Heart right ventricle (tissue), 16 donors: ENCODE results near the gene PYURF. TPM values are rescaled to one million over a fixed set of nuclear protein-coding genes. Genes with fewer than 3 reads are reported as not detected.

Experiments
- ATAC-seq, 8 donors: fragments of 200-7000 bp; cut with Tn5 transposase; one replicate each; pipeline ENCODE4 v1.9.1; 2020; ENCODE audit warnings: mild to moderate bottlenecking in 8 of 8, moderate library complexity in 8 of 8, moderate number of reproducible peaks in 1 of 8
- DNase-seq, 2 donors: peaks; one replicate each; pipeline ENCODE4 v3.0.0-alpha.2; 2020
- H3K27ac ChIP-seq, 10 donors: fragments of 200-600 bp; sonication (generic) in 2 of 10; one replicate each; pipeline versions ENCODE4 v1.5.0 to v1.8.0; 2020 to 2022; ENCODE audit warnings: mild to moderate bottlenecking in 3 of 10
- H3K27me3 ChIP-seq, 7 donors: fragments of 200-600 bp; one replicate each; pipeline ENCODE4 v1.8.0; 2021 to 2022; ENCODE audit warnings: mild to moderate bottlenecking in 2 of 7
- H3K36me3 ChIP-seq, 9 donors: fragments of 200-600 bp; sonication (generic) in 1 of 9; one replicate each; pipeline versions ENCODE4 v1.5.0 to v1.8.0; 2020 to 2022; ENCODE audit warnings: mild to moderate bottlenecking in 2 of 9
- H3K4me1 ChIP-seq, 9 donors: fragments of 200-600 bp; sonication (generic) in 1 of 9; one replicate each; pipeline versions ENCODE4 v1.5.0 to v1.8.0; 2020 to 2022; ENCODE audit warnings: mild to moderate bottlenecking in 4 of 9
- H3K4me3 ChIP-seq, 10 donors: fragments of 200-600 bp; sonication (generic) in 2 of 10; one replicate each; pipeline versions ENCODE4 v1.5.0 to v1.8.0; 2020 to 2022; ENCODE audit warnings: mild to moderate bottlenecking in 7 of 10, moderate library complexity in 2 of 10
- H3K9me3 ChIP-seq, 11 donors: fragments of 200-600 bp in 10 of 11; sonication (generic) in 2 of 11; one replicate each; pipeline versions ENCODE4 v1.5.0 to v1.8.0; 2013 to 2022; ENCODE audit warnings: mild to moderate bottlenecking in 2 of 11, control low read depth in 1 of 11, moderate library complexity in 1 of 11
- WGBS, 2 donors: extraction: QIAGEN DNeasy Blood & Tissue Kit; methylation state at CpG; one replicate each; pipeline ENCODE4 v1.1.7; 2013; ENCODE audit warnings: inconsistent platforms in 1 of 2; 5-methylcytosine and 5-hydroxymethylcytosine counted together
- intact Hi-C, 10 donors: fragments of 100-400 bp; cut with DNase I; formaldehyde crosslinking; loops; one replicate each; pipeline versions ENCODE4 v1.11.1 to v1.14.2; 2022
- polyA plus RNA-seq, 2 donors: library from polyadenylated mRNA; stranded (reverse); fragments of 200-250 nt; gene quantifications; one replicate each; pipeline ENCODE4 v1.2.3, GENCODE V29; 2013
- total RNA-seq, 10 donors: library from RNA; stranded (reverse); fragmentation: NEBNext Ultra II Directional in 3 of 10; extraction: Animal tissue kit (Norgen Biotek cat#: 25700) in 3 of 10; gene quantifications; one replicate each; pipeline versions ENCODE4 v1.2.1 to v1.2.4, GENCODE V29; 2021 to 2023
- TF ChIP-seq, protein P1 (sequence below), 9 donors: fragments of 200-600 bp; sonication (generic) in 2 of 9; IDR thresholded peaks; one replicate each; pipeline versions ENCODE4 v1.5.0 to v1.8.0; 2021 to 2022; ENCODE audit warnings: antibody characterized with exemption in 9 of 9, mild to moderate bottlenecking in 5 of 9, moderate library complexity in 1 of 9
- donor health status: Arrhythmogenic right ventricular cardiomyopathy.
- donor health status: ischemic (EF 13 %, LVEDD 7.1; RV severe dilation, severe dysfunction).
- donor health status: healthy with polysubstance abuse.
- donor health status: DM: no; HTN: yes; CAD: no.
- donor health status: DM: no; HTN: no; CAD: no.
- donor health status: ischemic (EF 25% LVEDD 6.9; RV normal size, moderate dysfunction).
- donor health status: ischemic (EF 25% LVEDD 5.7; RV mildly dilated, moderate dysfunction).
- donor health status: healthy.
- donor health status: DM: yes; HTN: yes; CAD: no.
- donor health status: Ischemic cardiomyopathy.
- donor health status: ischemic (EF 35%, LVEDD 5.7; RV mildly dilated, moderate dysfunction).
- donor health status: nonischemic (EF 11% LVEDD 7.7; RV severe dilation, severe dysfunction).
- donor health status: DM: yes; HTN: yes; CAD: no.
- donor health status: PGD.
- donor health status: ischemic (EF 29% LVEDD 5.4; RV normal size, mild dysfunction).
- donor health status: nonischemic (EF 23%, LVEDD 6.1; RV moderate dilation, normal function).

PYURF gene
- total and polyA plus RNA-seq, 12 donors: 44.6 to 99.3 (median 49.5) TPM

DNA sequence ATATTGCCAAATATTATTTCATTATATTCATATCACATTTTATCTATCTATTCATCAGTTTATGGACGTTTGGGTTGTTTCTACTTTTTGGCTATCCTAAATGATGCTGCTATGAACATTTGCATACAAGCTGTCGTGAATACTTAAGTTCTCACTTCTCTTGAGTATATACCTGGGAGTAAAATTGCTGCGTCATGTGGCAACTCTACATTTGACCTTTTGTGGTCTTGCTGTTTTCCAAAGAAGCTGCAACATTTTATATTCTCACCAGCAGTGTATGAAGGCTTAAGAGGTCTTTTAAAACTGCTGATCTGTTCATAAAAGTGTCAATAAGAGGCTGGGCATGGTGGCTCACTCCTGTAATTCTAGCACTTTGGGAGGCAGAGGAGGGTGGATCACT, 5.8 kb downstream of the PYURF start:
- no peak overlapping the region for H3K27ac ChIP-seq
- H3K4me1 ChIP-seq: peaks cover 0 to 23% (median 12%) of the 10 kb centered on the region in 9 donors
- no peak for DNase-seq
- TF ChIP-seq, protein P1, sequence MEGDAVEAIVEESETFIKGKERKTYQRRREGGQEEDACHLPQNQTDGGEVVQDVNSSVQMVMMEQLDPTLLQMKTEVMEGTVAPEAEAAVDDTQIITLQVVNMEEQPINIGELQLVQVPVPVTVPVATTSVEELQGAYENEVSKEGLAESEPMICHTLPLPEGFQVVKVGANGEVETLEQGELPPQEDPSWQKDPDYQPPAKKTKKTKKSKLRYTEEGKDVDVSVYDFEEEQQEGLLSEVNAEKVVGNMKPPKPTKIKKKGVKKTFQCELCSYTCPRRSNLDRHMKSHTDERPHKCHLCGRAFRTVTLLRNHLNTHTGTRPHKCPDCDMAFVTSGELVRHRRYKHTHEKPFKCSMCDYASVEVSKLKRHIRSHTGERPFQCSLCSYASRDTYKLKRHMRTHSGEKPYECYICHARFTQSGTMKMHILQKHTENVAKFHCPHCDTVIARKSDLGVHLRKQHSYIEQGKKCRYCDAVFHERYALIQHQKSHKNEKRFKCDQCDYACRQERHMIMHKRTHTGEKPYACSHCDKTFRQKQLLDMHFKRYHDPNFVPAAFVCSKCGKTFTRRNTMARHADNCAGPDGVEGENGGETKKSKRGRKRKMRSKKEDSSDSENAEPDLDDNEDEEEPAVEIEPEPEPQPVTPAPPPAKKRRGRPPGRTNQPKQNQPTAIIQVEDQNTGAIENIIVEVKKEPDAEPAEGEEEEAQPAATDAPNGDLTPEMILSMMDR (IDR thresholded peaks at IDR 0.05): no peak
- WGBS, 2 donors: 75 to 78% methylated on average over 3 of the region's 3 CpGs
- H3K9me3 ChIP-seq: no peaks in the 10 kb centered on the region
- intact Hi-C loops: loop anchor here in 9 of 10 donors (2.0 to 10.0 kb wide), 10 partner anchors 123 to 666 kb away; partner anchors contain the start of gene HERC6 (in 2 of the 9)
- H3K36me3 ChIP-seq: peaks cover 0 to 37% (median 0%) of the 10 kb centered on the region in 9 donors
- H3K4me3 ChIP-seq: no peak overlapping the region
- no peak for ATAC-seq
- no peaks in the 10 kb centered on the region for H3K27me3 ChIP-seq

DNA sequence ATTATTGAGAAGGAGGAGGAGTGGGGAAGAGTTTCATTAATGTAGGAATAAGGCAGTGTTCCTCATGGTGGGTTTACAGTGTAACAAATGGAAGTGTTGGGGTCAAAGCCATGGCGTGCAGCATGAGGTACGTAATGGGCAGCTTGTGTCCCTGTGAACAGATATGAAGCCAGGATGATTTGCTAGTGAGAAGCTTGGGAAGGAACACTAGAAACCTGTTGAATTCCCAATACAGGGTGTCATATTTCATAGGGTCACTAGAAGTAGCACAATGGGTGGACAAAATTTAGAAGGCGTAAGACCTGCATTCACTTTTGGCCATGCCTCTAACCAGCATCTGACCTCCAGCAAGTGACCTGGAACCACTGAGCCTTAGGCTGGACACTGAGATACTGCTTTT, 6.8 kb downstream of the PYURF start:
- intact Hi-C loops: loop anchor here in 9 of 10 donors (5.0 to 10.0 kb wide), 9 partner anchors 122 to 664 kb away; partner anchors contain the start of gene HERC6 (in 2 of the 9)
- H3K4me1 ChIP-seq: peaks cover 0 to 12% (median 3%) of the 10 kb centered on the region in 9 donors
- no peaks in the 10 kb centered on the region for H3K9me3 ChIP-seq
- WGBS, 2 donors: 93% methylated on average over 3 of the region's 3 CpGs
- no peak overlapping the region for H3K27ac ChIP-seq
- DNase-seq (no peak), ATAC-seq (no peak)
- no peaks in the 10 kb centered on the region for H3K27me3 ChIP-seq
- H3K4me3 ChIP-seq: no peak overlapping the region
- TF ChIP-seq, protein P1 (IDR thresholded peaks at IDR 0.05): no peak
- peaks cover 0 to 37% (median 0%) of the 10 kb centered on the region in 9 donors for H3K36me3 ChIP-seq

DNA sequence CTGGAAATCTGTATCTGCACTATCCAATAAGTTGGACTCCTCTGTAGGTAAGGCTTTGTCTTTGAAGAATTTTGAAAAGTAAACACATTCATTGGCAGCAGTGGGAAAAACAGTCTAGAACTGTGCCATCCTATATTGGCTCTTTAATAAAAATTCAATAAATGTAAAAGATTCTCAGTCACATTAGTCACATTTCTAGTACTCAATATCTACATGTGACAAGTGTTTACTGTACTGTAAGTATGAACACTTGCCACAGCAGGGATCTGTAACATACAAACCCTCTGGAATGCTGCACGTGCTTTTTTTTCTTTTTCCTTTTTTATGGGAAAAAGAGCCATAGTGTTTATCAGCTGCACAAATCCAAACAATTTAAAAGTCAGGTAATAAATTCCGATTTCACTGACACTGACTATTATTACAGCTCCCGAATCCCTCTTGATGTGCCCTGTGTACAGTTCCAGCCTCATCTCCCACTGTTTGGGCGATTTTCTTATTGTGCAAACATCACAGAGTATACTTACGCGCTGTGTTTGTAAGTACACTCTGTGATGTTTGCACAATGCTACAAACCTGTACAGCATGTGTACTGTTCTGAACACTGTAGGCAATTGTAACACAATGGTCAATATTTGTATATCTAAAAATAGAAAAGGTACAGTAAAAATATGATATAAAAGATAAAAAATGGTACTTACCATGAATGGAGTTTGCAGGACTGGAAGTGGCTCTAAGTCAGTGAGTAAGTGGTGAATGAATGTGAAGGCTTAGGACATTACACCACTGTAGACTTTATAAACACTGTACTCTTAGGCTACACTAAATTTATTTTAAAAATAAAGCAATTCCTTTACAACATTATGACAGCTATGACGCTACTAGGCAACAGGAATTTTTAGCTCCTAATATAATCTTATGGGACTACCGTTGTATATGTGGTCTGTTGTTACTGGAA, 8.7 kb downstream of the PYURF start:
- Histone ChIP-seq H3K4me3 (no peak overlapping the region), H3K4me1 (peaks cover 0 to 5% (median 0%) of the 10 kb centered on the region in 9 donors), H3K9me3 (no peaks in the 10 kb centered on the region), H3K36me3 (peaks cover 0 to 18% (median 0%) of the 10 kb centered on the region in 9 donors), H3K27ac (no peak overlapping the region), H3K27me3 (no peaks in the 10 kb centered on the region)
- 84 to 88% methylated on average over 8 of the region's 8 CpGs for WGBS, 2 donors
- no peak for ATAC-seq
- DNase-seq: no peak
- TF ChIP-seq, protein P1 (IDR thresholded peaks at IDR 0.05): no peak
- intact Hi-C loops: loop anchor here (1.0 to 10.0 kb wide), 12 partner anchors 120 to 663 kb away; partner anchors contain the start of gene HERC6 (in 2 of the 10)

DNA sequence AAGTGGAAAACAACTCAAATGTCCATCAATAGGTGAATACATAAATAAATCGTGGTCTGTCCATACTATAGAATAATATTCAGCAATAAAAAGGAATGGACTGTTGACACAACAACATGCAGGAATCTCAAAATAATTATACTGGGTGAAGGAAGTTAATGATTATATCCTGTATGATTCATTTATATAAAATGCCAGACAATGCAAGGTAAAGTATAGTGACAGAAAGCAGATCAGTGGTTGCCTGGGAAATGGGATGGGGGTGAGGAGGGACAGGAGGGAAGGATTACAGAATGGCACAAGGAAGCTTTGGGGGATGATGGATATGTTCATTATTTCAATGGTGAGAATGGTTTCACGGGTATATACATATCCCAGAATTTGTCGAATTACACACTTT, 12.3 kb downstream of the PYURF start:
- DNase-seq (no peak), ATAC-seq (no peak)
- Histone ChIP-seq H3K9me3 (no peaks in the 10 kb centered on the region), H3K27ac (no peak overlapping the region), H3K4me1 (peaks cover 0 to 5% (median 0%) of the 10 kb centered on the region in 9 donors), H3K27me3 (no peaks in the 10 kb centered on the region), H3K36me3 (peaks cover 0 to 6% (median 0%) of the 10 kb centered on the region in 9 donors), H3K4me3 (no peak overlapping the region)
- TF ChIP-seq, protein P1 (IDR thresholded peaks at IDR 0.05): no peak
- WGBS, 2 donors: 90 to 92% methylated on average over 3 of the region's 3 CpGs
- intact Hi-C loops: loop anchor here in 7 of 10 donors (5.0 to 10.0 kb wide), 6 partner anchors 116 to 656 kb away; partner anchors contain the start of gene HERC6 (in 2 of the 7)
